H9 (cell line): ENCODE results near the gene YPEL3. TPM values are rescaled to one million over a fixed set of nuclear protein-coding genes. Genes with fewer than 3 reads are reported as not detected.

ENCODE experiments used
- DNase-seq: peaks from one replicate; pipeline ENCODE4 v3.0.0-alpha.2; 2017
- H2AFZ ChIP-seq: one replicate; pipeline ENCODE4 v1.6.1; 2013; ENCODE audit warnings: mild to moderate bottlenecking, low read length, control low read depth, moderate library complexity
- H2AK5ac ChIP-seq: 2 replicates; pipeline ENCODE4 v1.6.1; 2013; ENCODE audit warnings: low read length, control low read depth, mixed read lengths; ENCODE audit not compliant: insufficient read length
- H2BK120ac ChIP-seq: one replicate; pipeline ENCODE4 v1.6.1; 2013; ENCODE audit warnings: low read depth, mild to moderate bottlenecking, low read length, control low read depth, inconsistent platforms; ENCODE audit not compliant: poor library complexity, severe bottlenecking
- H2BK12ac ChIP-seq: 2 replicates; pipeline ENCODE4 v1.6.1; 2013; ENCODE audit warnings: low read length, control low read depth, mixed read lengths, low read depth; ENCODE audit not compliant: insufficient read length
- H2BK15ac ChIP-seq: 2 replicates; pipeline ENCODE4 v1.6.1; 2013; ENCODE audit warnings: low read depth, low read length, control low read depth
- H2BK20ac ChIP-seq: one replicate; pipeline ENCODE4 v1.6.1; 2013; ENCODE audit warnings: low read depth, mild to moderate bottlenecking, low read length, control low read depth, inconsistent platforms; ENCODE audit not compliant: poor library complexity, severe bottlenecking
- H2BK5ac ChIP-seq: 2 replicates; pipeline ENCODE4 v1.6.1; 2013; ENCODE audit warnings: low read length, control low read depth, mixed read lengths; ENCODE audit not compliant: insufficient read length
- H3K14ac ChIP-seq: 2 replicates; pipeline ENCODE4 v1.6.1; 2013; ENCODE audit warnings: low read length, control low read depth; ENCODE audit not compliant: insufficient read depth
- H3K18ac ChIP-seq: 2 replicates; pipeline ENCODE4 v1.6.1; 2013; ENCODE audit warnings: low read depth, mild to moderate bottlenecking, mixed read lengths, low read length, control low read depth; ENCODE audit not compliant: insufficient read length
- H3K23ac ChIP-seq: 2 replicates; pipeline ENCODE4 v1.6.1; 2013; ENCODE audit warnings: low read length, control low read depth, mixed read lengths, low read depth; ENCODE audit not compliant: insufficient read length
- H3K23me2 ChIP-seq: 2 replicates; pipeline ENCODE4 v1.6.1; 2013; ENCODE audit warnings: low read depth, mild to moderate bottlenecking, mixed read lengths, low read length, control low read depth; ENCODE audit not compliant: insufficient read length, poor library complexity, severe bottlenecking
- H3K27ac ChIP-seq: 2 replicates; pipeline ENCODE4 v1.5.1; 2013; ENCODE audit warnings: low read length, control low read depth, mixed read lengths, low read depth; ENCODE audit not compliant: insufficient read length
- H3K27me3 ChIP-seq: 2 replicates; pipeline ENCODE4 v1.6.1; 2013; ENCODE audit warnings: low read length, control low read depth, inconsistent platforms; ENCODE audit not compliant: insufficient read depth
- H3K4ac ChIP-seq: 2 replicates; pipeline ENCODE4 v1.6.1; 2013; ENCODE audit warnings: low read depth, mild to moderate bottlenecking, control low read depth, inconsistent platforms, low read length, moderate library complexity
- H3K4me1 ChIP-seq: 2 replicates; pipeline ENCODE4 v1.6.1; 2013; ENCODE audit warnings: low read length, control low read depth, inconsistent platforms; ENCODE audit not compliant: insufficient read depth
- H3K4me2 ChIP-seq: 2 replicates; pipeline ENCODE4 v1.6.1; 2013; ENCODE audit warnings: low read length, control low read depth, mixed read lengths; ENCODE audit not compliant: insufficient read length, insufficient read depth
- H3K56ac ChIP-seq: 2 replicates; pipeline ENCODE4 v1.6.1; 2013; ENCODE audit warnings: low read depth, mild to moderate bottlenecking, mixed read lengths, low read length, control low read depth; ENCODE audit not compliant: insufficient read length
- H3K79me1 ChIP-seq: 2 replicates; pipeline ENCODE4 v1.6.1; 2013; ENCODE audit warnings: low read depth, mild to moderate bottlenecking, moderate library complexity, low read length, control low read depth, inconsistent platforms; ENCODE audit not compliant: insufficient read depth, poor library complexity, severe bottlenecking
- H3K79me2 ChIP-seq: 2 replicates; pipeline ENCODE4 v1.6.1; 2013; ENCODE audit warnings: low read length, control low read depth, inconsistent platforms; ENCODE audit not compliant: insufficient read depth
- H3K9ac ChIP-seq: 2 replicates; pipeline ENCODE4 v1.6.1; 2013; ENCODE audit warnings: low read length, control low read depth, mixed read lengths; ENCODE audit not compliant: insufficient read length; ENCODE audit errors: extremely low read depth
- H3K9me3 ChIP-seq: one replicate; pipeline ENCODE4 v1.6.1; 2013; ENCODE audit warnings: low read depth, low read length, inconsistent platforms; ENCODE audit not compliant: control insufficient read depth
- H3T11ph ChIP-seq: one replicate; pipeline ENCODE4 v1.6.1; 2013; ENCODE audit warnings: mild to moderate bottlenecking, low read length, control low read depth, inconsistent platforms
- H4K20me1 ChIP-seq: one replicate; pipeline ENCODE4 v1.6.1; 2013; ENCODE audit not compliant: control insufficient read depth, insufficient read length, insufficient read depth
- H4K5ac ChIP-seq: 2 replicates; pipeline ENCODE4 v1.6.1; 2013; ENCODE audit warnings: low read depth, mild to moderate bottlenecking, mixed read lengths, low read length, control low read depth; ENCODE audit not compliant: insufficient read length
- H4K8ac ChIP-seq: replicated peaks from 2 replicates; pipeline ENCODE4 v1.6.1; 2013; ENCODE audit warnings: low read length, control low read depth, mixed read lengths, low read depth; ENCODE audit not compliant: insufficient read length
- H4K91ac ChIP-seq: 2 replicates; pipeline ENCODE4 v1.6.1; 2013; ENCODE audit warnings: low read depth, mild to moderate bottlenecking, moderate library complexity, mixed read lengths, low read length, control low read depth; ENCODE audit not compliant: insufficient read length
- H3K27ac Mint-ChIP-seq, 3 experiments: 2 replicates in 2 of 3; 3 replicates in 1 of 3; pipeline ENCODE4 v1.8.0; 2020 to 2021; ENCODE audit warnings: mixed read lengths in 3 of 3, mild to moderate bottlenecking in 1 of 3, moderate library complexity in 1 of 3
- H3K27me3 Mint-ChIP-seq: 2 replicates; pipeline ENCODE4 v1.8.0; 2021; ENCODE audit warnings: low read depth, mild to moderate bottlenecking, moderate library complexity, mixed read lengths
- H3K36me3 Mint-ChIP-seq, 3 experiments: 2 replicates in 2 of 3; 3 replicates in 1 of 3; pipeline ENCODE4 v1.8.0; 2020 to 2021; ENCODE audit warnings: low read depth in 3 of 3, mixed read lengths in 3 of 3; ENCODE audit not compliant: insufficient read depth in 1 of 3
- H3K4me1 Mint-ChIP-seq, 2 experiments: 2 replicates each; pipeline ENCODE4 v1.8.0; 2020; ENCODE audit warnings: mixed read lengths in 2 of 2
- H3K4me3 Mint-ChIP-seq, 2 experiments: 2 replicates in 1 of 2; 3 replicates in 1 of 2; pipeline ENCODE4 v1.8.0; 2020 to 2021; ENCODE audit warnings: mild to moderate bottlenecking in 2 of 2, mixed read lengths in 2 of 2, moderate library complexity in 1 of 2
- H3K9me3 Mint-ChIP-seq, 2 experiments: 2 replicates in 1 of 2; 3 replicates in 1 of 2; pipeline ENCODE4 v1.8.0; 2020; ENCODE audit warnings: mild to moderate bottlenecking in 2 of 2, mixed read lengths in 2 of 2, moderate library complexity in 1 of 2
- WGBS: extraction: QIAGEN DNeasy Blood & Tissue Kit; methylation state at CpG from one replicate; pipeline ENCODE4 v1.1.7; 2013; ENCODE audit warnings: missing lambda C conversion rate, low lambda C conversion rate, mixed read lengths; ENCODE audit not compliant: insufficient read length; ENCODE audit errors: extremely low coverage; 5-methylcytosine and 5-hydroxymethylcytosine counted together
- total RNA-seq: library from RNA; stranded (reverse); gene quantifications from 2 replicates; pipeline ENCODE4 v1.2.1, GENCODE V29; 2021
- TF ChIP-seq, protein P1 (sequence below): fragments of 200-600 bp; sonication (generic); conservative IDR thresholded peaks from 3 replicates; pipeline ENCODE4 v1.8.0; 2021; ENCODE audit warnings: antibody characterized with exemption, mild to moderate bottlenecking

YPEL3 gene
- total RNA-seq, 1 experiment from 2014 or later = 27.5 TPM

DNA sequence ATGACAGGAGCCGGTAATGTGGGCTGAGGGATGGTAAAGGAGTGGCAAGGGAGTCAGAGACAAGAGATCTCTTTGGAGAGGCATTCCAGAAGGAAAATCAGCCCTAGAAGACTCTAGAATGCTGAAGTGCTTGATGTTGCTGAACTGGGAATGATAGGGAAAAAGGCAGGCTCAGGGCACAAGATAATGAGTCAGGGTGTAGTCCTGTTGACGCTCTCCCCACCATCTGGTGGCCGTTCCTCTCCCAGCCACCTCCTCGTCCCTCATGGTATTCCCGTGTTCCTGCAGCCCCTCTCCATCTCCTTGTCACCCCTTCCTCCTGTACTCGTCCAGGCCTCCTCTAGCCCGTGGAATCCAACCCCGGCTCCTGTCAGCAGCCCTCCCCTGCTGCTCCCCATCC, 41.6 kb downstream of the YPEL3 start:
- Mint-ChIP-seq H3K27me3 (peaks cover 14% of the 10 kb centered on the region), H3K36me3 (no peaks in the 10 kb centered on the region), H3K9me3 (no peaks in the 10 kb centered on the region), H3K4me1 (peaks cover 13 to 16% of the 10 kb centered on the region in 2 experiments), H3K27ac (no peak overlapping the region), H3K4me3 (peak overlapping the region; percentile 42 to 69)
- no peak overlapping the region for H4K91ac ChIP-seq
- H3K18ac ChIP-seq = no peak overlapping the region
- H3K23me2 ChIP-seq = peaks cover 9% of the 10 kb centered on the region
- H2BK20ac ChIP-seq = no peak overlapping the region
- no peaks in the 10 kb centered on the region for H3K27me3 ChIP-seq
- no peak overlapping the region for H3K4ac ChIP-seq
- no CpG with 5 or more reads among the region's 8 CpGs for WGBS
- no peak overlapping the region for H3K4me2 ChIP-seq
- H3K9me3 ChIP-seq = no peaks in the 10 kb centered on the region
- TF ChIP-seq, protein P1, sequence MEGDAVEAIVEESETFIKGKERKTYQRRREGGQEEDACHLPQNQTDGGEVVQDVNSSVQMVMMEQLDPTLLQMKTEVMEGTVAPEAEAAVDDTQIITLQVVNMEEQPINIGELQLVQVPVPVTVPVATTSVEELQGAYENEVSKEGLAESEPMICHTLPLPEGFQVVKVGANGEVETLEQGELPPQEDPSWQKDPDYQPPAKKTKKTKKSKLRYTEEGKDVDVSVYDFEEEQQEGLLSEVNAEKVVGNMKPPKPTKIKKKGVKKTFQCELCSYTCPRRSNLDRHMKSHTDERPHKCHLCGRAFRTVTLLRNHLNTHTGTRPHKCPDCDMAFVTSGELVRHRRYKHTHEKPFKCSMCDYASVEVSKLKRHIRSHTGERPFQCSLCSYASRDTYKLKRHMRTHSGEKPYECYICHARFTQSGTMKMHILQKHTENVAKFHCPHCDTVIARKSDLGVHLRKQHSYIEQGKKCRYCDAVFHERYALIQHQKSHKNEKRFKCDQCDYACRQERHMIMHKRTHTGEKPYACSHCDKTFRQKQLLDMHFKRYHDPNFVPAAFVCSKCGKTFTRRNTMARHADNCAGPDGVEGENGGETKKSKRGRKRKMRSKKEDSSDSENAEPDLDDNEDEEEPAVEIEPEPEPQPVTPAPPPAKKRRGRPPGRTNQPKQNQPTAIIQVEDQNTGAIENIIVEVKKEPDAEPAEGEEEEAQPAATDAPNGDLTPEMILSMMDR = no peak
- no peak overlapping the region for H2BK15ac ChIP-seq
- H2AK5ac ChIP-seq = no peak overlapping the region
- no peak for DNase-seq
- H3K79me2 ChIP-seq = no peaks in the 10 kb centered on the region
- no peak overlapping the region for H3K23ac ChIP-seq
- H2AFZ ChIP-seq = no peak overlapping the region
- H3K79me1 ChIP-seq = no peaks in the 10 kb centered on the region
- H3K56ac ChIP-seq = no peak overlapping the region
- H2BK5ac ChIP-seq = no peak overlapping the region
- H4K5ac ChIP-seq = no peak overlapping the region
- no peak overlapping the region for H3K9ac ChIP-seq
- no peaks in the 10 kb centered on the region for H3K4me1 ChIP-seq
- H4K8ac ChIP-seq = no peak overlapping the region
- H3K27ac ChIP-seq = no peak overlapping the region
- H2BK120ac ChIP-seq = no peak overlapping the region
- no peak overlapping the region for H3T11ph ChIP-seq
- H4K20me1 ChIP-seq = no peaks in the 10 kb centered on the region
- no peak overlapping the region for H2BK12ac ChIP-seq
- no peak overlapping the region for H3K14ac ChIP-seq
